ENCODE results near the gene LRRC27. TPM values are rescaled to one million over a fixed set of nuclear protein-coding genes. Genes with fewer than 3 reads are reported as not detected.
"Not testable (repeated sequence)": the region's sequence is repeated elsewhere in the genome, so short reads cannot be mapped to it uniquely, and the experiment has no call there.

LRRC27 gene
- total and polyA plus RNA-seq, 7 experiments from 2014 or later, result 1.8 to 10.8 (median 6.0) TPM

DNA sequence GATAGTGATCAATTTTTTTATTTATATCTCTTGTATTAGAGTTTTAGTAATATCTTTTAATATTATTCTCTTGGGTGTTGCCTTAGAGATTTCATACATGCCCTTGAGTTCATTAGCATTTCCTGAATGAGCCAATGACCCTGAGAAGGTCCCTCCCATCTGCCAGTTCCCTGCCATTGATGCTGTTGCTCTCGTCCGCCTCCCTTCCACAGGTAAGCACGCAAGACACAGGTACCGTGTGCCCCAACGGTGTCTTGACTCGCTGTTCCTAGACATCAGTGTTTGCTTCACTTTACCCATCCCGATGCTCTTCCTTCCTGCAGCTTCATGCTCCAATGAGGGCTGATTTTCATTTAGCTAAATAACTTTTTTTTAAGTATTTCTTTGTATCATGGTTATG, 45.3 kb downstream of the LRRC27 start:
- intact Hi-C loops (cut with micrococcal nuclease), result no loop called here
- Mint-ChIP-seq H3K4me3 (no peak overlapping the region), H3K27me3 (peaks cover 0 to 4% (median 0%) of the 10 kb centered on the region in 5 donors), H3K36me3 (peaks cover 0 to 8% (median 0%) of the 10 kb centered on the region in 5 donors), H3K4me1 (peaks cover 0 to 10% (median 7%) of the 10 kb centered on the region in 7 donors), H3K27ac (no peak overlapping the region), H3K9me3 (peaks cover 0 to 4% (median 0%) of the 10 kb centered on the region in 11 donors)
- Histone ChIP-seq H3K27me3 (ENCODE audit: control insufficient read depth in 2 of 2, insufficient read depth in 2 of 2, low read length in 2 of 2) (no peaks in the 10 kb centered on the region), H3K27ac (ENCODE audit: low read depth, low read length) (no peak overlapping the region), H3K4me1 (ENCODE audit: control insufficient read depth in 2 of 2, insufficient read depth in 2 of 2, low read length in 2 of 2) (no peaks in the 10 kb centered on the region), H3K36me3 (ENCODE audit: control insufficient read depth in 2 of 3, insufficient read depth in 3 of 3, low read length in 3 of 3) (no peaks in the 10 kb centered on the region), H3K9me3 (ENCODE audit: control insufficient read depth in 2 of 3, low read length in 3 of 3) (no peaks in the 10 kb centered on the region), H3K4me3 (ENCODE audit: low read length) (no peak overlapping the region)
- ATAC-seq (no peak), DNase-seq (no peak)
- ChIA-PET CTCF (no interaction called here), POLR2A (no interaction called here)

DNA sequence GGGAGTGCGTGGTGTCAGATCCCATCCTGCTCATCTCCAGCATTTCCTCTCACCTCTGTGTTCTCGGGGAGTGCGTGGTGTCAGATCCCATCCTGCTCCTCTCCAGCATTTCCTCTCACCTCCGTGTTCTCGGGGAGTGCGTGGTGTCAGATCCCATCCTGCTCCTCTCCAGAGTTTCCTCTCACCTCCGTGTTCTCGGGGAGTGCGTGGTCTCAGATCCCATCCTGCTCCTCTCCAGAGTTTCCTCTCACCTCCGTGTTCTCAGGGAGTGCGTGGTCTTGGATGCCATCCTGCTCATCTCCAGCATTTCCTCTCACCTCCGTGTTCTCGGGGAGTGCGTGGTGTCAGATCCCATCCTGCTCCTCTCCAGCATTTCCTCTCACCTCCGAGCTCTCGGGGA, 47.0 kb downstream of the LRRC27 start:
- H3K27ac ChIP-seq (ENCODE audit: low read depth, low read length); H3K27ac Mint-ChIP-seq; H3K4me1 ChIP-seq (ENCODE audit: control insufficient read depth in 2 of 2, insufficient read depth in 2 of 2, low read length in 2 of 2); H3K9me3 Mint-ChIP-seq; H3K27me3 ChIP-seq (ENCODE audit: control insufficient read depth in 2 of 2, insufficient read depth in 2 of 2, low read length in 2 of 2); H3K27me3 Mint-ChIP-seq; H3K4me3 ChIP-seq (ENCODE audit: low read length); DNase-seq; CTCF ChIA-PET; H3K36me3 ChIP-seq (ENCODE audit: control insufficient read depth in 2 of 3, insufficient read depth in 3 of 3, low read length in 3 of 3); H3K4me3 Mint-ChIP-seq; POLR2A ChIA-PET; ATAC-seq; H3K9me3 ChIP-seq (ENCODE audit: control insufficient read depth in 2 of 3, low read length in 3 of 3); H3K36me3 Mint-ChIP-seq; intact Hi-C loops (cut with micrococcal nuclease): not testable (repeated sequence)
- peaks cover 0 to 12% (median 5%) of the 10 kb centered on the region in 7 donors for H3K4me1 Mint-ChIP-seq

DNA sequence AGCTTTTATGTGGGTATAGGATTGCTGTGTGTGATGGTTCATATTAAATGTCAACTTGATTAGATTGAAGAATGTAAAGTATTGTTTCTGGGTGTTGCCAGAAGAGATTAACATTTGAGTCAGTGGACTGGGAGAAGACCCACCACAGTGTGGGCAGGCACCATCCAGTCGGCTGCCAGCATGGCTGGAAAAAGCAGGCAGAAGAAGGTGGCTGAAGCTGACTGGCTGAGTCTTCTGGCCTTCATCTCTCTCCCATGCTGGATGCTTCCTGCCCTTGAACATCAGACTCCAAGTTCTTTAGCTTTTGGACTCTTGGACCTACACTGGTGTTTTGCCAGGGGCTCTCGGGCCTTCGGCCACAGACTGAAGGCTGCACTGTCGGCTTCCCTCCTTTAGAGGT, 49.0 kb downstream of the LRRC27 start:
- H3K27me3 Mint-ChIP-seq; ATAC-seq; H3K9me3 ChIP-seq (ENCODE audit: control insufficient read depth in 2 of 3, low read length in 3 of 3); DNase-seq; H3K27me3 ChIP-seq (ENCODE audit: control insufficient read depth in 2 of 2, insufficient read depth in 2 of 2, low read length in 2 of 2); H3K4me3 ChIP-seq (ENCODE audit: low read length); H3K36me3 Mint-ChIP-seq; intact Hi-C loops (cut with micrococcal nuclease); H3K27ac ChIP-seq (ENCODE audit: low read depth, low read length); H3K36me3 ChIP-seq (ENCODE audit: control insufficient read depth in 2 of 3, insufficient read depth in 3 of 3, low read length in 3 of 3); H3K4me3 Mint-ChIP-seq; H3K9me3 Mint-ChIP-seq; H3K4me1 ChIP-seq (ENCODE audit: control insufficient read depth in 2 of 2, insufficient read depth in 2 of 2, low read length in 2 of 2): not testable (repeated sequence)
- CTCF ChIA-PET, result interaction anchor here (1.7 kb wide), 1 partner anchor 74 kb away, joined by 5 read pairs; no protein-coding TSS in a partner anchor
- H3K27ac Mint-ChIP-seq, result peak overlapping the region in 1 of 9 donors; percentile 73
- peaks cover 4 to 20% (median 10%) of the 10 kb centered on the region in 7 donors for H3K4me1 Mint-ChIP-seq
- POLR2A ChIA-PET, result interaction anchor here (0.5 kb wide), 1 partner anchor 66 kb away, joined by 3 read pairs; no protein-coding TSS in a partner anchor

DNA sequence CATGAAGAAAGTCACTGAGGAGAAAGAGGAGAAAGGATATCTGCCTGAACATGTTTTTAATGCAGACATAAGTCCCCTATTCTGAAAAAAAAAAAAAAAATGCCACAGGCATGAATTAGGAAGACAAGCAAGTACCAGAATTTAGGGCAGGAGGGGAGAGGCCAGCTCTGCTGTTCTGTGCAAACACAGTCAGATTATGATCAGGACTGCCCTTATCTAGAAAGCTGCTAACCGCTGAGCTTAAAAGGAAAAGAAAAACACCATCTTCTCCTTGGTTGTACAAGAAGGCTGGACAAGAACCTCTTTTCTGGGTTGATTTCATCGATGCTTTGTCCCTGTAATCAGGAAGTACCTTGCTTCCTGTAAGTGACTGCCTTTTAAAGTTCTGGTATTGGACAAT, 49.7 kb downstream of the LRRC27 start:
- Histone ChIP-seq H3K27ac (ENCODE audit: low read depth, low read length) (no peak overlapping the region), H3K4me3 (ENCODE audit: low read length) (no peak overlapping the region), H3K4me1 (ENCODE audit: control insufficient read depth in 2 of 2, insufficient read depth in 2 of 2, low read length in 2 of 2) (no peaks in the 10 kb centered on the region), H3K9me3 (ENCODE audit: control insufficient read depth in 2 of 3, low read length in 3 of 3) (no peaks in the 10 kb centered on the region), H3K36me3 (ENCODE audit: control insufficient read depth in 2 of 3, insufficient read depth in 3 of 3, low read length in 3 of 3) (no peaks in the 10 kb centered on the region), H3K27me3 (ENCODE audit: control insufficient read depth in 2 of 2, insufficient read depth in 2 of 2, low read length in 2 of 2) (no peaks in the 10 kb centered on the region)
- POLR2A ChIA-PET, result no interaction called here
- CTCF ChIA-PET, result no interaction called here
- Mint-ChIP-seq H3K4me1 (peaks cover 4 to 20% (median 10%) of the 10 kb centered on the region in 7 donors), H3K36me3 (peaks cover 0 to 8% (median 0%) of the 10 kb centered on the region in 5 donors), H3K27me3 (peaks cover 0 to 4% (median 0%) of the 10 kb centered on the region in 5 donors), H3K9me3 (peaks cover 0 to 7% (median 0%) of the 10 kb centered on the region in 11 donors), H3K4me3 (no peak overlapping the region), H3K27ac (peak overlapping the region in 4 of 9 donors; percentile 3 to 73 (median 18))
- DNase-seq (no peak), ATAC-seq (no peak)
- intact Hi-C loops (cut with micrococcal nuclease), result loop anchor here in 1 of 2 donors (2.0 kb wide), 1 partner anchor 257 kb away; no protein-coding TSS in a partner anchor

DNA sequence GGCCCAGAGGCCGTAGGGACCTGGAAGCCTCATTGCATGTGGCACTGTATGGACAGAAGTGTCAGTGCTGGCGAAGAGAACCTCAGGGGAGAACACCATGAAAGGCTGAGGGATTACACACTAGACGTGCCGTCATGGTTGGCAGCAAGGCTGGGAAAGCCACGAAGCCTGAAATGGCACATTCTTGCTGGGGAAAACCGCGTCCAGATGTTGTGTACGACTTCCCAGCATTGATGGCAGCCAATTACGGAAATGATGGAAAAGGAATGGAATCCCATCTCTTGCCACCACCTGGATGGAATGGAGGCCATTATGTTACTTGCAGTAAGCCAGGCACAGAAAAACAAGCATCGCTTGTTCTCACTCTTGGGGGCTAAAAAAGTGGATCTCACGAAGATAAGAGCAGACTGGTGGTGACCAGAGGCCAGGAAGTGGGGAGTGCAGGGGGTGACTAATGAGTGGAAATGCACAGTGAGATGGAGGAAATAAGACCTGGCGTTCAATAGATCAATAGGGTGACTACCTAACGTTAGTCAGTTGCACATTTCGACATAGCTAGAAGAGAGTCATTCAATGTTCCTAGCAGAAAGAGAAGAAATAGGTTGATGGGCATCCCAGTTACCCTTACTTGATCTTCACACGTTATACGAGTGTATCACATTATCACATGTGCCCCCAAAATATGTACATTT, 50.4 kb downstream of the LRRC27 start:
- Histone ChIP-seq H3K4me1 (ENCODE audit: control insufficient read depth in 2 of 2, insufficient read depth in 2 of 2, low read length in 2 of 2) (peaks cover under 1% of the 10 kb centered on the region in 2 donors), H3K27ac (ENCODE audit: low read depth, low read length) (no peak overlapping the region), H3K36me3 (ENCODE audit: control insufficient read depth in 2 of 3, insufficient read depth in 3 of 3, low read length in 3 of 3) (no peaks in the 10 kb centered on the region), H3K4me3 (ENCODE audit: low read length) (no peak overlapping the region), H3K9me3 (ENCODE audit: control insufficient read depth in 2 of 3, low read length in 3 of 3) (no peaks in the 10 kb centered on the region), H3K27me3 (ENCODE audit: control insufficient read depth in 2 of 2, insufficient read depth in 2 of 2, low read length in 2 of 2) (no peaks in the 10 kb centered on the region)
- peaks cover 0 to 8% (median 0%) of the 10 kb centered on the region in 5 donors for H3K36me3 Mint-ChIP-seq
- H3K9me3 Mint-ChIP-seq, result peaks cover 0 to 7% (median 0%) of the 10 kb centered on the region in 11 donors
- intact Hi-C loops (cut with micrococcal nuclease), result loop anchor here in 1 of 2 donors (2.0 kb wide), 1 partner anchor 256 kb away; no protein-coding TSS in a partner anchor
- no peak for DNase-seq
- no peak for ATAC-seq
- no peak overlapping the region for H3K4me3 Mint-ChIP-seq
- peaks cover 4 to 20% (median 10%) of the 10 kb centered on the region in 7 donors for H3K4me1 Mint-ChIP-seq
- H3K27me3 Mint-ChIP-seq, result peaks cover 0 to 4% (median 0%) of the 10 kb centered on the region in 5 donors
- ChIA-PET CTCF (interaction anchor here (0.8 kb wide), 1 partner anchor 77 kb away, joined by 3 read pairs; no protein-coding TSS in a partner anchor), POLR2A (no interaction called here)
- peak overlapping the region in 1 of 9 donors; percentile 40 for H3K27ac Mint-ChIP-seq

DNA sequence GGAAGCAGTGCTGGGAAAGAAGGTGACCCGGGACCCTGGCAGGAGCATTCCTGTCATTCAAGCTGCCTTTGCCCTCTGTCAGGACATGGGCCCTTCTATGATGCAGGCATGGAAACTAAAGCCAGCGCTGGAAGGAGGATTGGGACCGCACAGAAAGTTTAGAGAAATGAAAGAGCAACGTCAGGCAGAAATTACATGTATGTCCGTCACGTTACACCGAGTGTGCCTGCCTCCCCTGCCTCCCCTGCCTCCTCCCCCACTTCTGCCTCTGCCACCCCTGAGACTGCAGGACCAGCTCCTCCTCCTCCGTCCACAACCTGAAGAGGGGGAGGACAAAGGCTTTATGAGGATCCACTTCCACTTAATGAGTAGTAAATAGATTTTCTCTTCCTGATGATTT, 51.1 kb downstream of the LRRC27 start:
- Mint-ChIP-seq H3K4me3 (no peak overlapping the region), H3K27ac (peak overlapping the region in 1 of 9 donors; percentile 41), H3K27me3 (peaks cover 0 to 4% (median 0%) of the 10 kb centered on the region in 5 donors), H3K9me3 (peaks cover 0 to 8% (median 0%) of the 10 kb centered on the region in 11 donors), H3K4me1 (peaks cover 6 to 24% (median 13%) of the 10 kb centered on the region in 7 donors), H3K36me3 (peaks cover 0 to 7% (median 0%) of the 10 kb centered on the region in 5 donors)
- peaks cover 5 to 6% of the 10 kb centered on the region in 2 donors for H3K4me1 ChIP-seq (ENCODE audit: control insufficient read depth in 2 of 2, insufficient read depth in 2 of 2, low read length in 2 of 2)
- no peaks in the 10 kb centered on the region for H3K27me3 ChIP-seq (ENCODE audit: control insufficient read depth in 2 of 2, insufficient read depth in 2 of 2, low read length in 2 of 2)
- H3K4me3 ChIP-seq (ENCODE audit: low read length), result no peak overlapping the region
- no peaks in the 10 kb centered on the region for H3K36me3 ChIP-seq (ENCODE audit: control insufficient read depth in 2 of 3, insufficient read depth in 3 of 3, low read length in 3 of 3)
- H3K9me3 ChIP-seq (ENCODE audit: control insufficient read depth in 2 of 3, low read length in 3 of 3), result no peaks in the 10 kb centered on the region
- ChIA-PET CTCF (interaction anchor here (0.8 kb wide), 1 partner anchor 76 kb away, joined by 3 read pairs; no protein-coding TSS in a partner anchor), POLR2A (no interaction called here)
- ATAC-seq (no peak), DNase-seq (no peak)
- no peak overlapping the region for H3K27ac ChIP-seq (ENCODE audit: low read depth, low read length)
- intact Hi-C loops (cut with micrococcal nuclease), result loop anchor here in 1 of 2 donors (2.0 kb wide), 1 partner anchor 256 kb away; no protein-coding TSS in a partner anchor
